GM19193 (cell line): ENCODE data around the gene FGA.

Source experiments
- POLR2A ChIP-seq: IDR thresholded peaks from 4 replicates; pipeline ENCODE4 v1.6.1; 2011; ENCODE audit not compliant: insufficient read depth, insufficient read length; ENCODE audit errors: extremely low read depth

Gene FGA

DNA sequence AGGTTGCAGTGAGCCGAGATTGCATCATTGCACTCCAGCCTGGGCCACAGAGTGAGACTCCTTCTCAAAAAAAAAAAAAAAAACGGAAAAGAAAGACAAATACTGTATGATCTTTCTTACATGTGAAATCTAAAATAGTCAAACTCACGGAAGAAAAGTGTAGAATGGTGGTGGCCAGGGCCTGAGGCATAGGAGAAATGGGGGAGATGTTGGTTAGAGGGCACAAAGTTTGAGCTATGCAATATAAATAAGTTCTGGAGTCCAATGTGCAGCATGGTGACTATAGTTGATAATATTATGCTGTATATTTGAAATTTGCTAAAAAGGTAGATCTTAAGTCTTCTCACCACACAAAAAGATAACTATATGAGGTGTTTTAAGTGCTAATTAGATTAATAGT lies 1.3 kb upstream of the FGA start:
- no peak for TF ChIP-seq POLR2A

DNA sequence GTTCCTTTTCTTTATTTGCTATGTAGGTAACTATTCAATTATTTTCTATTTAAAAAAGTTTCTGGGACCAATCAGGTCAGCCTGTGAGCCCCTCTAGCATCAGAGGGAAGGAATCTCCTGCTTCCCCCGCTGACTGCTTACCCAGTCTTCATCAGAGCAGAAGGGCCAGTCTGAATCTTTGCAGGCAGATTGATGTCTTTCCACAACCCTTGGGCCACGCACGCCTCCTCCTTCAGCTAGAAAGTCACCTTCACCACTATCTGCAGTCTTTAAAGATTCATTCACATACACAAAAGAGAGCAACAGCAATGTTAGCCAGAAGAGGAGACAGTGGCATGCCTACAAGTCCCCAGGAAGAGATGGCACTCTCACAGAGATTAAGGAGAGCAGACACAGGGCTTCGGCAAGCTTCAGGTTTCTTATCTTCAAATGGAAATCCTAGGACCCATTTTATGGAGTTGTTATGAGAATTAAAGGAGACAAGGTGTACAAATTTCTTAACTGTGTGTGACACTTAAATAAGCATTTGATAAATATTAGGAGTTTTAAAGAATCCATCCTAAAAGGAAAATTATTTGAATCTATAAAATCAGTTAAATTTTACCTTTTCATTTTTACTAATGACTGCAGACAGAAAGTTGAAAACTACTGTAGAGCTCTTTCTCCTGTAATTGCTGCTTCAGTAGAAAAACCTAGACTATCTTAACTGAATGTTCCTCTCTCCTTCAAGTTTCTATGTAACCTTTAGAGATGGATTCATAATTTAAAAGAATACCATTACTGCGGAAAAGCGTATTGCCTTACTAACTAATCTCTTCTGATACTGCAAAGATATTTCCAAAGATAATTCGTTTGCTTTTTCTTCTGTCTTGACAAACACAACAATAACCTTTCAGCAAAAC lies 995 bp downstream of the FGA start:
- no peak for TF ChIP-seq POLR2A

DNA sequence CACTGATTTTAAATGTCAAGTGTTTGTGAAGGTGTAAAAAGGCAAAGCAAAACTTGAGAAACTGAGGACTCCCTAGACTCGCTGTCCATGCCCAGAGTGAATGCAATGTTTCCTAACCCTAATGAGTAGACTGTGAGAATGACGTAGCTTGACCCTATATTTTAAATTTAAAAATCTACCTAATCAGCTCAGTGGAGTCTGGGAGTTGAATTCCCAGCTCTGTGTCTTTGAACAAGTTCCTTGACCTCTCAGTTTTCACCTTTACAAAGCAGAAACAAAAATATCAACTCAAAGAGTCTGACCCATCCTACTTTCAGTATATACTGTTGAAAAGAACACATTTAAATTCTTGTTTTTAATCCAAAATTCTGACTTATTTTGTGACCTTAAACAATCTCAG lies 2.3 kb downstream of the FGA start:
- TF ChIP-seq POLR2A = no peak

GRCh38 chr4:154586296-154587033 lies 4.1 kb downstream of the FGA start:
- TF ChIP-seq POLR2A = no peak

DNA sequence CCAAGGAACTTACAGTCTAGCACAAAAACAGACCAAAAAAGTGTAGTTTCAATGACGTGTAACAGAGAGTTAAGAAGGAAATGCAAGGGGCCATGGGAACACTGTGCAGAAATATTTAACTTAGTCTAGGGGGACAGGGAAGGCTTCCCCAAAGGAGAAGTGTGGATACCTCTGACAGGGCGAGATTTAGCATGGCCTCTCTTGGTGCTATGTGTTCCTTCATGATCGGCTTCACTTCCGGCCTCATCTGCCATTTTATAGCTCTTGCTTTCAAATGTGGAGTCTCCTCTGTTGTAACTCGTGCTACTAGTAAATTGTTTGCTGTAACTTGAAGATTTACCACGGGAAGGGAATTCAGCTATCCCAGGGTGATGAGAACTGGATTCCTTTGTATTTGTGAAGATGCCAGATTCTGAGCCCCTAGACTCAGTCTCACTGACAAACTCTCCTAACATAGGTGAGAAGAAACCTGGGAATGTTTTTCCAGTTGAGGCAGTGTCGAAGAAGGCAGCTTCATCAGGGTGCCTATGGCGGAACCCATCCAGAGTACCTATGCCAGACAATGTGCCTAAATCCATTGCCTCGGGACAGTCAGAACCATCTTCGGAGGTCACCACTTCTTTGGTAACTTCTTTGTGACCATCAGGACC lies 5.0 kb downstream of the FGA start:
- TF ChIP-seq POLR2A = no peak

GRCh38 chr4:154584259-154584658 lies 6.3 kb downstream of the FGA start:
- TF ChIP-seq POLR2A = no peak

GRCh38 chr4:154583677-154584076 lies 6.9 kb downstream of the FGA start:
- no peak for TF ChIP-seq POLR2A

DNA sequence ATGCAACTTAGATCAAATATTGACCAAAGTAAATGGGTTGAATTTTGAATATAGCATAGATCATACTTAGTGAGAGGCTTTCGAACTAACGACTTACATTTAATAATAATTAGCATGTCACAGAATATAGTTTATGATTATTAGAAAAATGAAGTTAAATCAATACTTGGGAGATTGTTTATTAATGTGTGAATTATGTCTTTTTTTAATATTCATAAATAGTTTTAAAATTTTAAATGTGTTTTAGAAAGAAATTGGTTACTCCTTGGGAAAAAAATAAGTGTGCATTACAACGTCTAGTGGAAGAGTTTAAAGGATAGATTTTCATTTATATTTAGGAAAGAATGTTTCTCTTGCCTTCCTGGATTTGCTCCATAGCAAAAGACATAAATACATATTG lies 7.3 kb downstream of the FGA start:
- TF ChIP-seq POLR2A = no peak

DNA sequence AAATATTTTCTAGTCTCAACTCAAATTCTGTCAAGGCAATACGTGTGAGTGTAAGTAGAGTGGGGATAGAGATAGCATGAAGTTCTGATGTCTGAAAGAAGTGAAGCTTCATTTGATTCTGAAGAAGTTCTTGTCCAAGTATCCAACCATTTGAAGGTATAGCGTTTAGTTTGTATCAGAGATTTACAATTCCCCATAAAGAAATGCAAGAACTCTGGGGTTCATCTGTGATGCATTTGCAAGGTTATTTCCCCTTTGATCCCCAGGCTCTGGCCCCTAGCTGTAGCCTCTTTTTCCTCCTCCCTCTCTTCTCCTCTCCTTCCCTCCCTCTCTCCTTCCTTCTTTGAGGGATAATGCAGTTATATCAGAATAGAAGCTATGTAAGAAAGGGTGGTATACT lies 7.8 kb downstream of the FGA start:
- no peak for TF ChIP-seq POLR2A

DNA sequence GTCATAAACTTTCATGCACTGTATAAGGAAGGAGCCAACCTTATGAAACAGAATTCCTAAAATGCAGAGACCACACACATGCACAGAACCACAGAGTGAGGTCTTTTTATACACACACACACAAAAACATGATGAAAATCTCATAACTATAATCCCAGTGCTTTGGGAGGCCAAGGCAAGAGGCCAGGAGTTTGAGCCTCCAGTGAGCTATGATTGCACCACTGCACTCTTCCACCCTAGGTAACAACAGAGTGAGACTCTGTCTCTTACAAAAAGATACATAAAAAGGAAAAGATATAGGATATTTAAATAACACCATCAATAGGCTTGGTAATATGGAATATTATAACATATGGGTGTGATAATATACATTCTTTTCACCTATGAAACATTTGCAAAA lies 10.6 kb downstream of the FGA start:
- no peak for TF ChIP-seq POLR2A

DNA sequence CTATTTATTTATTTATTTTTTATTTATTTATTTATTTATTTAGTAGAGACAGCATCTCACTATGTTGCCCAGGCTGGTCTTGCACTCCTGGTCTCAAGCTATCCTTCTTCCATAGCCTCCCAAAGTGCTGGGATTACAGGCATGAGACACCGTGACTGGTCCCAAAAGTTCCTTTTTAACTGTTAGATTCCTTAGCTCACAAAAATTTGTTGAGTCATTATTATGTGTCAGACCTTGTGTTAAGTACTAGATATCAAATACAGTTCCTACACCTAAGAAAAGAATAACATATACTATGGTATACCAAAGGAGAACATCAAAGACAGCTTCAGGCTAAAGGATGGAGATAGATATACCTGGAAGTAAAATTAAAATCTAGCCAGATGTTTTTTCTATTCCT lies 11.6 kb downstream of the FGA start:
- no peak for TF ChIP-seq POLR2A

- TF ChIP-seq POLR2A = no peak
These were observed 13.2 kb downstream of the FGA start for GRCh38 chr4:154577324-154577723.

DNA sequence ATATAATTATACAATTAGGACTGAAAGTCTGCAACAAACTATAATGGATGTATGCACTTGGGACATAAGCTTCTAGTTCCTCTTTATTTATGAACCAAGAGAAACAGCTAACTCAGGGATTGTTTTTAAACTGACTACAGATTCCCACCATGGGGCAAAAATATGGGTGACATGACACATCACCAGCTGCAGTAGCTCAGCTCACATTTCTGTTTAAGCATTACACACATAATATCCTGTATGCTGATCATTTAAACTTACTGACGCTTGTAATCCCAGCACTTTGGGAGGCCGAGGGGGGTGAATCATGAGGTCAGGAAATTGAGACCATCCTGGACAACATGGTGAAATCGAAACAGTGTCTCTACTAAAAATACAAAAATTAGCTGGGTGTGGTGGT lies 16.2 kb downstream of the FGA start:
- TF ChIP-seq POLR2A = no peak

DNA sequence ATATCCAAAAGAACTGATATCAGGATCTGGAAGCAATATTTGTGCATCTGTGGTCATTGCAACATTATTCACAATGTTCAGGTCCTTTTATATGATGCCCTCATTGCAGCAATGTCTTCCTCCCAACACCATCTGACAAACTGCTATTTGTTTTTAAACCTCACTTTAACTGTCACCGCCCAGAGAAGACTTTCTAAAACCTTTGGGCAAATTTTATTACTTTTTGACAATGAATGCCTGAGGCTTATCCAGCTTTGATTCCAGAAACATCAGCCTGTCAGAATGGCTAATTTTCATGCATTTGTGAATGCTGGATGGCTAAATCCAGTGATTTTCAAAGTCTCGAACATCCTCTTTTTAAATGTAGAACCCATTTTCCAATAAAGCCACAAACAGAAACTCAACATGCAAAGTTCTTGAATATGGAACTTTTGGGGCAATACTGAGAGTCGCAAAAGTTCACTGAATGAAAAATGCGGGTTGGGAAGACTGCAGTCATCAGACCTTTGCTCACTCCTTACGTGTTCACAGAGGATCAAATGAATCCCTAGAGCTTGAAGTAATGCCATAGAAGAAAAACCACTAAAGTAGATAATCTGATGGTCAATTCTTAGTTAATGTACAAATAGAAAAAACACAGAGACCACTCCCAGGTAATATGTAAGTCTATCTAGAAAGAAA lies 17.2 kb downstream of the FGA start:
- no peak for TF ChIP-seq POLR2A

- no peak for TF ChIP-seq POLR2A
These were observed 21.0 kb downstream of the FGA start for GRCh38 chr4:154569584-154569983.
